NCI-H460 (cell line): ENCODE data around the gene RAB11FIP4. TPM values are rescaled to one million over a fixed set of nuclear protein-coding genes. Genes with fewer than 3 reads are reported as not detected.

Experiments
- DNase-seq: peaks from one replicate; pipeline ENCODE4 v3.0.0-alpha.2; 2016; ENCODE audit warnings: low read depth; ENCODE audit errors: extremely low read depth
- small RNA-seq, 2 experiments: library from RNA; depleted of rRNA; stranded (forward); fragments of <200 nt; gene quantifications; one replicate each; pipeline ENCODE3, GENCODE V24; 2014
- total RNA-seq: library from RNA; depleted of rRNA; stranded (reverse); fragments of >200 nt; shearing (Covaris generic); gene quantifications from 2 replicates; pipeline ENCODE4 v1.2.3, GENCODE V29; 2014; rRNA removed

The RAB11FIP4 gene
- total RNA-seq, 1 experiment from 2014 or later = 0.97 TPM

DNA sequence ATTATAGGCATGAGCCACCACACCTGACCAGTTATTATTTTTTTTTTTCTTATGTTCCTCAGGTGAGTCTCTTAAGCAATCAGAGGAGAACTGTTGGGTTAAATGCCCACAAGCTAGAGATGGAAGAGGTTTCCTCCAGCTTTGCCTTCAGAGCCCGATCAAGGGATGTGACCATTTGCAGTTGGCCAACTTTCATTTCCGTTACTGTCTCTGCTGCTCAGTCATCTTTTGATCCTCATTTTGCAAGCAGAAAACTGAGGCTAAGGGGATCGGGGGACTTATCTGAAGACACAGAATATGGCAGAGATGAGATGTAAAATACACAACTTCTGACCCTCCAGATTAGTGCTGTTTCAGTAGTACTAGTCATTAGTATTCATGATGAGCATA lies 188.8 kb downstream of the RAB11FIP4 start:
- DNase-seq = no peak

GRCh38 chr17:31580706-31581490 lies 189.4 kb downstream of the RAB11FIP4 start:
- no peak for DNase-seq

DNA sequence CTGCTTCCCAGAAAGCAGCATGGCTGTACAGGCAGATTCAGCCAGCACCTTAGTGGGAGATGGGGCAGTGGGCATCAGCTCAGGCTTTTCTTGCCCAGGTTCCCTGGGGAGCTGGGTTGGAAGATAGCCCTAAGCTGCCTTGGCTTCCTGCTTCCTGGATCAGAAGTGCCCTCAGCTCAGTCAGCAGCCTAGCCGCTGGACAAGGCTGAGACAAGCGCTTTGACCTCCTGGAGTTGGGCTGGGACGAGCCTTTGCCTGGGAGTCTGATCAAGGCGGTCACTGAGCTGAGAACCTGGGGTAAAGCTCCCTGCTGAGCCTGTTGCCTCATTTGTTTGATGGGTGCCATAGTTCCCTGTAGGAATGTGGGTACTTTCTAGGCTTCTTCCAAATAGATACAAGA lies 190.0 kb downstream of the RAB11FIP4 start:
- no peak for DNase-seq

DNA sequence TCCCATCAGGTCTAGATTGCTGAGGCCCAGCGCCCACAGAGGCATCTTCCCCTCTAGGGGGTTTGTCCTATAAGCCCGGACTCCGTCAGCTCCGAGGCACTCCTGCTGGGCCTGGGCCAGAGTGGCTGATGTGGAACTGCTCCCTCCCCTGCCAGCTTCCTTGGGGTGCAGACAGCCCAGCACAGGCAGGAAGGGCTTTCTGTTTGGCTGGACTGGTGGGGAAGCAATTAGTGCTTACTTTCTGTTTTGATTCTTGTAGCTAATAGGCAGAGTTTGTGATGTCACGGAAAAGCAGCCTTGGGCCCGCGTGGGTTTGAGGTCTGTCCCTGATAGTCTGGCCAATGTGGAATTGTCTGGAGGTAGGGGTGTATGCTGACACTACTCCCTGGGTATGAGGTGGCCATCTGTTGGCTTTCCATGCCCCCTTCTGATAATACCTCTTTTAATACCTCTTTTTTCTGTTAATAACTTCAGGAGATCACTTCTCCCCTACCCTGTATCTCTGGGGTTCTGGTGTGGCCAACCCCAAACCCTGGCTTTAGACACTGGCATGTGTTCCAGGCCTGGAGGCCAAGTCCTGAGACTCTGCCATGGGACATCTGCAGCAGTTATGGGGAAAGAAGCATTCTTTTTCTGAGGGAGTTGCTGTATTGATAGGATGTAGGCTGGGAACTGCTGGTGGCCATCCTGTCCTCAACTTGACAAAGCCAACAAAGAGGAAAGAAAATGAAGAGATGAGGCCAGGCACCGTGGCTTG lies 190.9 kb downstream of the RAB11FIP4 start:
- DNase-seq = no peak

DNA sequence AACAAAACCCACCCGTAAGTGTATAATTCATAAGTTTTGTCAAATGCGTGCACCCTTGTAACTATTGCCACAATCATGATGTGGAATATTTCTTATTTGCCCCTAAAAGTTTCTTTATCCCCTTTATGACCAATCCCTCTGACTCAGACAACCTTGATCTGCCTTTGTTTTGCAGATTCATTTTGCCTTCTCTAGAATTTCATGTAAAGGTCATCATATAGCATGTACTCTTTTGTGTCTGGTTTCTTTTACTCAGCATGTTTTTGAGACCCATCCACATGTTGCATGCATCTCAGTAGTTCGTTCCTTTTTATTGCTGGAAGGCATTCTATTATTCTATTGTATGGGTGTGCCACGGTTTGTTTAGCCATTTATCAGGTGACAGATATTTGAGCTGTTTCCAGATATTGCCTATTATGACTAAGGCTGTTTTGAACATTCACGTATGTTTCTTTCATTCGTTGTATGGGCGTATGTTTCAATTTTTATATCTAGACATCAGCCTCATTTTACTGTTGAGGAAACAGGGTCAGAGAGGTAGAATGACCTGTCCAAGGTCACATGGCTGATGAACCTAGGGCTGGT lies 192.4 kb downstream of the RAB11FIP4 start:
- no peak for DNase-seq

DNA sequence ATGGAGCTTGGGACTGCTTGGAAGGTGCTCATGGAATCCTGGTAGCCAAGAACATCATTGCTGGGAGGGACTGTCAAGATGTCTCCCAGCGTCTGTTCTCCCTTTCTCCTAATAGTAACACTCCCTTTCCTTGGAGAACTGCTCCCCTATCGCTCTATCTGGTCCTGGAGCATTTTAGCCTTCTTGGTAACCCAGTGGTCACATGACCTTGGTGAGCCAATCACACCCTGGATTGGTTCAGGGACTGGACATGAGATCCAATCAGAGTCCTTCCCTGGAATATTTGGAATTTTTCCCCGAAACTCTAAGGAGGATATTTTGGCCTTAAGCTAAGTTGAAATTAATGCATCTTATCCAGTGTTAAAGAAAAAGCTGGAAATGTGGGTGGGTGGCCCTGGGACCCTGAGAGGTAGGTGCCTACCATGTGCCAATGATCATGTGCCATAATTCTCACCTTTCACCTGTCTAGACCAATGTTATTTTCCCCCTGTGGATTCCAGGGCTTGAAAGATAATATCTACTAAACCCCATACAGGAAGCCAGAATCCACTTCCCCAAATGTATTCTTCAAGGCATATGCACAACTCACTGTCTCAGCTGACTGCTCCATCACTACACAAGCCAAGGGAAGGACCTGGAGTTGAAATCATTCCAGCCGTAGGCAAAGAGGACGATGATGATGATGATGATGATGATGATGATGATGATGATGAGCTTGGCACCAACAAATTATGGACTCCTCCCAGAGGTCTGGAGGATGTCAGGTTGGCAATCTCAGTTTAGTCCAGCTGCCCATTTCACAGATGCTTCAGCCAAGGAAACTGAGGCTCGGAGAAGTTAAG lies 193.2 kb downstream of the RAB11FIP4 start:
- DNase-seq = no peak

- no peak for DNase-seq
Observed at GRCh38 chr17:31585280-31585630, 193.8 kb downstream of the RAB11FIP4 start.

- DNase-seq = no peak
Observed at GRCh38 chr17:31586946-31587345, 195.5 kb downstream of the RAB11FIP4 start.

DNA sequence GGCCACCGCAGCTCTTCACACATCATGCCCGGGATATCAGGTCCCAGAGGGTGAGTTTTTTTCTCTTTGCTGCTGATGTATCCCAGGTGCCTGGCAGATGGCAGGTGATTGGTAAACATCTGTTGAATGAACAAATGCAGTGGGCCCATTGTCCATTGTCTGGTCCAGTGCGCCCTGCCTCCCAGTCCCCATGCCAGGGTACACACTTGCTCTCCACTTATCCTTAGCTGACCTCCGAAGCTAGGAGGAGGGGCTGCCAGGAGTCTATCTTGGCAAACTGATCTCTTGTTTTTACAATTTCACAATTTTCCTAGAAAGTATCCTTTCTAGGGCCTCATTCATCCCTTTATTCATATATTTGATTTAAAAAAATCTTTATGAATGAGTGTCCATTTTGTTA lies 196.0 kb downstream of the RAB11FIP4 start:
- no peak for DNase-seq

Small RNAs within 50 kb of the gene (small RNA-seq; reads per million reads assigned to genes)
- gene MIR193A (0.23 to 2.3 reads per million in 2 experiments), gene MIR4725 (0 reads per million in 2 experiments), gene RN7SL45P (0 reads per million in 2 experiments), gene RN7SL79P (0 to 0.12 reads per million in 2 experiments), gene RNU6ATAC7P (0 reads per million in 2 experiments)

Other genes with a start within 250 kb of the RAB11FIP4 start
- not detected in 2 replicates for gene OMG, start 94.4 kb upstream of the RAB11FIP4 start, total RNA-seq
- 0.07 TPM in 1 of 2 replicates, not detected in the other for gene EVI2B, start 77.6 kb upstream of the RAB11FIP4 start, total RNA-seq
- not detected in 2 replicates for gene EVI2A, start 70.1 kb upstream of the RAB11FIP4 start, total RNA-seq